Mucosa of gallbladder (tissue), 1 donor: Measurements from ENCODE around the gene SPEF1. TPM values are rescaled to one million over a fixed set of nuclear protein-coding genes. Genes with fewer than 3 reads are reported as not detected.

ENCODE experiments used
- DNase-seq: peaks from one replicate; pipeline ENCODE4 v3.0.0-alpha.2; 2020; ENCODE audit warnings: low spot score
- total RNA-seq: library from RNA; stranded (reverse); gene quantifications from one replicate; pipeline ENCODE4 v1.2.1, GENCODE V29; 2021
- donor health status: DM: no; HTN: no; CAD: no.

Gene SPEF1
- total RNA-seq, 1 donor from 2014 or later = 0.75 TPM

DNA sequence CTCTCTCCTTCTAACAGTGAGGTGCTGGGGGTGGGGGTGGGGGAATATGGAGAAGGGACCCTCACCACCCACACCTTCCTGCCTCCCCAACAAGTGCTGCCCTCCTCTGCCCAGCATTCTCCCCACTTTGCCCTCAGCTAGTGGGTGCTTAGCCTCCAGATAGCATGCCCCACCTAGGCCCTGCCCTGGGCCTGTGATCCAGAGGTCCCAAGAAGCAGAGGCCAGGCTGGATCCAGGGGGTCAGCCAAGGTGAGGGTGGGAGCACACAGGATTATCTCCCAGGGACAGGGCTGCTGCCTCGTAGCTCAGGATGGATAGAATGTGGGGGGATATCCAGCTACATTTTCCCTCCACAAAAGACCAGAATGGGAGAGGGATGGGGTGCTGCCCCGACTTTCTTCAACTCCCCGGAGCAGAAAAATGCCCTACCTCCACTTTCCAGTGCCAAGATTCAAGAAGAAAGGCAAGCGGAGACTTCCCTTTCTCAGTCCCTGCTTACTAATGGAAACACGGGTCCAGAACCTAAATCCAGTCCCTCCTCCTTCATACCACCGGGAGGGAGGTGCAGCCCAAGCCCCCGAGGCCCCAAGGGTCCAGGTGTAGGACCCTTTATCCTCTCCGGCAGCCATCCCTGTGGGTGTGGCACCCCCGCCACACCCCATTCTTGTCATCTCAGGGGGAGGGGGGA, 14.7 kb downstream of the SPEF1 start:
- no peak for DNase-seq

DNA sequence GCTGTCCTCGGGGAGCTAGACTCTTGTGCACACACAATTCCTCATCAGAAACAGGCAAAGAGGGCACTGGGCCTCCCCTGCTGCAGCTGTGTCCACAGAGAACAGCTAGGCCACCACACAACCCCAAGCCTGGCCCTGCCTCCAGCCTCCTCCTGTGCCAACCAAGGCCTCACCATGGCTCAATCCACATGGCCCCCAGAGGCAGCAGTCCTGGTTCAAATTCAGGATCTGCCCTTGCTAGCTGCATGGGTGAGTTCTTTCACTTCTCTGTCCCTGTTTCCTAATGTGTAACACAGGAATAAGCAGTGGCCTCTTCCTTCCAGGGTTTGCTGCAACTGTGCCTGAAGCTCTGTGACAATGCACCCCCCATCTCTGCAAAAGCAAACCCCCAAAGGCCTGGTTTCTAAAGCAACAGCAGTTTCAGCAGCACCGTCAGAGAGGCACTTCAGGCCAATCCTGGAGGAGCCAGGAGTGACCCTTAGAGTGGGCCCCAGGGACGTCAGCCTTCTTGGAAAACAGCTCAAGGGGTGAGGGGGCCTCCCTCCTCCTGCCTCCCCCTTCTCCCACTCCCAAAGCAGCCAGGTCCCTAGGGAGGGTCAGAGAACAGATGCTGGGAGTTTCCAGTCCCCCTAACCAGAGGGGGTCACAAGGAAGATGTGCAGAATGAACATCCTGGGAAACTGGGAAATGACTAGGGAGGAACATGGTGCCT, 15.9 kb downstream of the SPEF1 start:
- no peak for DNase-seq

GRCh38 chr20:3764659-3765058, 16.6 kb downstream of the SPEF1 start:
- no peak for DNase-seq

DNA sequence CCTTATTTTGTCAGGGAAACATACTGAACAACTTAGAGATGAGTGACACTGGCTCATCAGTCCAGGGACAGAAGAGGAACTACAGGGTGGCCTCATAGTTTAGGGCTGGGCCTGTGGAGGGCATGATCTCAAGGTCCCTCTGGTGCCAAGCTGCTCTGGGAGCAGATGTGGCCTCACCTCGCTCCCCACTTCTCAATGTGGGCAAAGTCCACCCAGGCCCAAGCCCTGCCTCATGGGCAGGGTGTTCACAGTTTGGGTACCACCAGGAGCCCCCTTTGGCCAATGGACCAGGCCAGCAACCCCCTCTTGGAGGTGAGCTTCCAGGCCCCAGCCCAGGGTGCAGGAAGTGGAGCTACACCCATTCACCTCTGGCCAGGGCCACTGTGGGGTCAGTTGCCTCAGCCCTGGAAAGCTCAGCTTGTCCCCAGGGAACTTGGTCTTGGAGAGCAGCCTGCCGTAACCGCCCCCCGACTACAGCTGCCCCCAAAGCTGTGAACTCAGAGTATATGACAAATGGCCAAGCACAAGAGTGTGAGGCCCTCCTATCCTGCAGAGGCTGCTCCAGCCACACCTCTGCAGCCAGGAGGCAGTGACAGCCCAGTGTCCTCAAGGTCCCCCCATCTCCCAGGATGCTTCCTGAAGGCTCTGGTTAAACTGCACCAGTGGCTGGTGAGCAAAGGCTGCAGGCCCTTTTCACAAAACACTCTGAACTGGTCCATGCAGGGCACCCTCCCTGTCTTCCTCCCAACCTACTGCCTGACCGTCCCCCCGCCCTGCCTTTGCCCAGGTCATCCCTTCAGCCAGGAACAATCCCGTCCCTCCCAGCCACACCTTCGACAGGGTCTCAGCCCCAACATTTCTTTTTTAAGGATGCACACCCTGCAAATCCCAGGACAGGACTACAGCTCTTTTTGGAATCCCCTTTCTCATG, 17.3 kb downstream of the SPEF1 start:
- DNase-seq = no peak

DNA sequence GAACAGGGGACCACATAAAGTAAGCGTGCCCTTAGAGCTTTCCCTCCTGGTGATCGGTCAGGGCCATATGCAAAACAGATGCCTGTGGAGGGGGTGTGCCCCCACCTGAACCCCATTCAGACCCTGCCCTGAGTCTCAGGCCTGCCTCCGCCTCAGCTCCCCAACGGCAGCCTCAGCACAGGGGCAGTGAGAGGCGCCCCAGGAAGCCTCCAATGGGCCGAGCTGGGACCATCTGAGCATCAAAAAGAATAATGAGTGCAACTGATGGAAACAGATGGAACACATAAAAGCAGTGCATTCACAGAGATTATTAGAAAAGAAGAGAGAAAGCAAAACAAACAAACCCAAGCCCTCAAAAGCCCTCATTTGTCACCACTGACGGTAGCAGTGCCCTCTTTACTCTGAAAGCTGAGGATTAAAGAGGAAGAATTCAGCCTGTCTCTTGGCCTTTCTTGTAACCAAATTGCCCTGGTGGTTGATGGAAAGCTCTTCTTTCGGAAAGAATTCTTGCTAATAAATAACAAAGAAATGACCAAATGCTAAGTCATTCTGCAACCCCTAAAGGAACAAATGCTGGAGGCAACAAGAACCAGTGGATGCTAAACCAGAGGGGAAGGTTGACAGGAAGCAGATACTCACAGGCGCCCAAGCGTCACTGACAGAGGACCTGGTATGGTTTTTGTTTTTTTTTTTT, 20.4 kb downstream of the SPEF1 start:
- no peak for DNase-seq

- DNase-seq = no peak
Measured at GRCh38 chr20:3759884-3760283, 21.4 kb downstream of the SPEF1 start.

DNA sequence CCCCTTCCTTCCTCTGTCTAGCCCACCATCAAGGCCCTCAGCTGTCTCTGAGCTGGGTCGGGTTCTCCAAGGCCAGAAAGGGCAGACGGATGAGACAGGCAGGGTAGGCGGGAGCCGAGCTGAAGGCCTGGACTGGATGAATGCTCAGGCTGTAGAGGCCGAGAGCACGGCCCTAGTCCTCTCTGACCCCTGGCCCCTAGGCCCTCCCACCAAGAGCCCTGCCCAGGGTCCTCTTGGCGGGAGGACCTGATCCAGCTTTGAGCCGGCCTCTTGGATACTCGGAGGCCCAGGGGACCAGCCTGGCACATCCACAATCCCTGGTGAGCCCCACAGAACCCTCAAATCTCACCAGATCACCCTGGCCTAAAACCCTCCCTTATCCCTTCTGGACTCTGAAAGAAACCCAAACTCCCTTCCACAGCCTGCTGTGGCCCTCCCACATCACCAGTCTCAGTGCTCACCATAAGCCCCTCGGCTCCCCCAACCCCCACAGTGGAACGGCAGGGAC, 21.9 kb downstream of the SPEF1 start:
- no peak for DNase-seq

- no peak for DNase-seq
Measured at GRCh38 chr20:3758566-3758965, 22.7 kb downstream of the SPEF1 start.

- DNase-seq = no peak
Measured at GRCh38 chr20:3757268-3757667, 24.0 kb downstream of the SPEF1 start.

DNA sequence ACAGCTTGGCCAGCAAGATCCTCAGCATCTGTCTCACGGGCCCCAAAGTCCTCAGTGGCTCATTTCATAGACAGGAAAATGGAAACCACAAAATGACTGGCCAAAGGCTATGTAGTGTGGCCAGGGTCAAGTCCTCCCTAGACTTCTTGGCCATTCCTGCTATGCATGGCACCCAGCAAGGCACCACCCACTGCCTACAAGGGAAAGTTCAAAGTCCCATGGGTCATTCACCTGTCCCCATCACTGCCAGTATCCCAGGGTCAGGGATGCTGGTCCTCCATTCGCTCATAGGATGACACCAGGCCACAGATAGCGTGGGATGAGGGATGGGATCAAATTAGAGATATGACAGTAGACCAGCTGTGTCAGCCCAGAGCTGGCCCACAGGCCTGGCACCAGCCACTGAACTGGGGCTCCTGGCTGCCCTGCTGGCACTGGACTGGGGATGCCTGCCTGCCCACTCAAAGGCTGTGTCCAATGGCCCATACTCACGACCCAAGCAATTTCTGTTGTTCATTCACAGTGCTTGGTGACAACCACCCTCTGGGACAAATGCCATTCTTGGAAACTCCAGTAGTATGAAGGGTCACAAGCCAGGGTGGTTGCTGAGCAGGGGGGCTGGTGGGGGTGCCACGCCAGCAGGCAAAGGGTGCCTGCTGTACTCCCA, 25.3 kb downstream of the SPEF1 start:
- DNase-seq = no peak

DNA sequence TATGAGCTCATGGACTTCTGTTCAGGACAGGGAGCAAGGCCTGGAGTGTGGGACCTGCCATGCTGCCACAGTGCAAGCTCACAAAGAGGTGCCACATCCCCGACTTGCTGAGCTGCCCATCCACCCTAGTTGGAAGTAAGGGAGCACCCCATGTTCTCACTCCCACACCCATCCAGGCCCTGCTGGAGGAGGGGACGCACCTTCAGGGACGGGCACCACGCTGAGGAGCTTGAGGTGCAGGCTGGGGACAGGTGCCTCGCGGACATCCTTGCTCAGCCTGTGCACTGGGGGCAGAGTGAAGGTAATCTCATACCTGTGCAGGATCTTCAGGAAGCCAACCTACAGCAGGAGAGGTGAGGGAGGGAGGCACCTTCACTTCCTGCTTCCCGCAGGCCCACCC, 26.0 kb downstream of the SPEF1 start:
- no peak for DNase-seq

DNA sequence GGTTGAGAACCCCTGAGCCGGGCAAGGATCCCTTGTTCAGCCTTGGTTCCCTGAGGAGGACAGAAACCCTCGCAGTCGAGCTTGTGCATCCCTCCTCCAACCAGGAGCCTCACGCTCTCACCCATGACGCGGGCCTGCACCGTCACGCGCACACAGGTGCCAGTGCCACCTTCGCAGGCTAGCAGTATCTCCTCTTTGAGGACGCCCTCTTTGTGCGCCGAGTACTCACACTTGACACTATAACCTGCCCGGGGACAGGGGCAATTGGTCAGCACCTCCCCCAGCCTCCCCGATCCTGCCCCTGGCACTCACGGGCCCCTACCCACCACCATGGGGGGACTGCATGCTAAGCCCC, 27.0 kb downstream of the SPEF1 start:
- no peak for DNase-seq

GRCh38 chr20:3753501-3754275, 27.6 kb downstream of the SPEF1 start:
- no peak for DNase-seq

DNA sequence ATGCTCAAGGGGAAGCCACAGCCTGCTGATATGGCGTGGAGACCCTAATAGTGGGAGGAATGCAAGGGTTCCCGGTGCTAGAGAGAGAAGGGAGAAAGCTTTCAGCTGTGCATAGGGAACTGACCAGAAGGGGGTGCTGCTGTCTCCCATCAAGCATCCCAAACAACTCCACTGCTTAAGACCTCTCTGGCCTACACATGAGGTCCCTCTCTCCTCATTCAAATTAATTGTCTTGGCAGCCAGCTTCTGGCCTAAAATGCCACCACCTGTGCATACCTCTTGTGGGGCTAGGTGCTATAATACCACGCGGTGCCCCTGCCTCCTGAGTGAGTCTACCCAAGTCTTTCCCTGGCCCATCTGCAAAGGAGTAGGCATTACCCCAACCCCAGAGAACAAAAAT, 28.1 kb downstream of the SPEF1 start:
- peak; percentile 78 for DNase-seq

DNA sequence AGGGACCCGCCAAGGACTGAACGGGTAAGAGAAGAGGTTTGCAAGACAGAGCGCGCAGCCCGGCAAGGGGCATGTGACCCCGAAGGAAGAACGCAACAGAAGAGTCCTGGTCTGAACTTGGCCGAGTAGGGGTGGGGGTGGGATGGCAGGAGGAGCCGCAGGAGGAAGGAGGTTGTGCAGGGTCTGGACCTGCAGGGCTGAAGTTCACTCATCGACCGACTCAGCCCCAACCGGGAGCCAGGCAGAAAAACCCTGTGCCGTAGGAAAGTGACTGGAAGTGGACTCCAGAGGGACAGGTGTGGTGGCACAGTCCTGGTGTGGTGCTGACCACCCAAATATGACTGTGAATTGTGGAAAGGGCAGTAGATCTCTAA, 28.9 kb downstream of the SPEF1 start:
- DNase-seq = no peak

DNA sequence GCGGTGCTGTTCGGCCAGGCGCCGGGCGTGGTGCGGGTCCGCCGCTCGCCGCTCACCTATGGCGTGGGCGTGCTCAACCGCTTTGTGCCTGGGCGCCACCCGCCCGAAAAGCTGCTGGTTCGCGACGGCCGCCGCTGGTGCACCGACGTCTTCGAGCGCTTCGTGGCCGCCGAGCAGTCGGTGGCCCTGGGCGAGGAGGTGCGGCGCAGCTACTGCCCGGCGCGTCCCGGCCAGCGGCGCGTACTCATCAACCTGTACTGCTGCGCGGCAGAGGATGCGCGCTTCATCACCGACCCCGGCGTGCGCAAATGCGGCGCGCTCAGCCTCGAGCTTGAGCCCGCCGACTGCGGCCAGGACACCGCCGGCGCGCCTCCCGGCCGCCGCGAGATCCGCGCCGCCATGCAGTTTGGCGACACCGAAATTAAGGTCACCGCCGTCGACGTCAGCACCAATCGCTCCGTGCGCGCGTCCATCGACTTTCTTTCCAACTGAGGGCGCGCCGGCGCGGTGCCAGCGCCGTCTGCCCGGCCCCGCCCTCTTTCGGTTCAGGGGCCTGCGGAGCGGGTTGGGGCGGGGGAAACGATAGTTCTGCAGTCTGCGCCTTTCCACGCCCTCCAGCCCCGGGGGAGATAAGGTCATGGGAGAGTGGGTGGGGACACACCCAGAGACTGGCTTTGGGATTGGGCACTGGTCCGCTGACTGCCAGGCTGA, 29.4 kb downstream of the SPEF1 start:
- DNase-seq = no peak

- DNase-seq = no peak
Measured at GRCh38 chr20:3751305-3751674, 30.0 kb downstream of the SPEF1 start.

DNA sequence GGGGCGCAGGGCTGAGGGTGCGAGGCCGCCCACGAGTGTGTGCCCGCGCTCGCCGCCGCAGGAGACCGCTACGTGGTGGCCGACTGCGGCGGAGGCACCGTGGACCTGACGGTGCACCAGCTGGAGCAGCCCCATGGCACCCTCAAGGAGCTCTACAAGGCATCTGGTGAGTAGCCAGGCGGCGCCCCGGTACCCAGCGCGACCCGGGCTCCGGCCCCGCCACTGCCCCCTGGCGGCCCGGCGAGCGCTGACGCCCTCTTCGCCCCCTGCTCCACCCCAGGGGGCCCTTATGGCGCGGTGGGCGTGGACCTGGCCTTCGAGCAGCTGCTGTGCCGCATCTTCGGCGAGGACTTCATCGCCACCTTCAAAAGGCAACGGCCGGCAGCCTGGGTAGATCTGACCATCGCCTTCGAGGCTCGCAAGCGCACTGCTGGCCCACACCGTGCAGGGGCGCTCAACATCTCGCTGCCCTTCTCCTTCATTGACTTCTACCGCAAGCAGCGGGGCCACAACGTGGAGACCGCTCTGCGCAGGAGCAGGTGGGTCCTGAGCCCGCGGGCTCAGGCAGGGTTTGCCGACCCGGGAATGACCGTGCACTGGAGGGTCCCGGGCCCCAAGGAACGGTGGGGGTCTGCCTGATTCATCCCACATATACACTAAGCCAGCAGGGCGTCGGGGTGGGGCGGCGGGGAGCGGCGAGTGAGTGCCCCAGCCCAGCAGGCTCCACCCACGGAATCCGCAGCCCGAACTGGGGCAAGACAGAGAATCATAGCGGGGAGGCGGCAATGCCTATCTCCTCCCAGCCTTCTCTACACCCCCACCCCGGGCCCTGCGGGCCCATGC, 31.3 kb downstream of the SPEF1 start:
- no peak for DNase-seq

- DNase-seq = no peak
Measured at GRCh38 chr20:3749087-3749688, 32.1 kb downstream of the SPEF1 start.
